GM21367 (cell line): Measurements from ENCODE around the gene NANOS2.

Experiments used
- ATAC-seq: cut with Tn5 transposase; IDR thresholded peaks from one replicate; pipeline ENCODE4 v1.9.1; 2021; ENCODE audit not compliant: unreplicated experiment

The NANOS2 gene

DNA sequence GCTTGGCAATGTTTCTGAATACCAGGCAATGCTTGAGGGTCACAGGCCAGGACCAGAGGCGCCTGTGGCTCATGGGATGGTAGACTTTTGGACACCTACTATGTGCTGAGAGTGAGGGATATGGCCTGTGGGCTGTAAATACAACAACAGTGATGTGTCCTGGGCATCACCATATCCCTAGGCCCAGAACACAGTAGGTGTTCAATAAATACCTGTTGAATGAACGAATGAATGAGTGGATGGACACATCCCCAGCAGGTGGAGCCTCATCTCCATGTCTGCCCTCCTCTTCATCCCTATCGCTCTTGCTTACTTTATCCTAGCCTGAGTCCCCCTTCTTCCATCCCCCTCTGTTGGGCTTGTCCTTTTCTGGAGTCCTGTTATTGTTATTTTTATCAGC is 16.5 kb upstream of the NANOS2 start:
- ATAC-seq: no peak

DNA sequence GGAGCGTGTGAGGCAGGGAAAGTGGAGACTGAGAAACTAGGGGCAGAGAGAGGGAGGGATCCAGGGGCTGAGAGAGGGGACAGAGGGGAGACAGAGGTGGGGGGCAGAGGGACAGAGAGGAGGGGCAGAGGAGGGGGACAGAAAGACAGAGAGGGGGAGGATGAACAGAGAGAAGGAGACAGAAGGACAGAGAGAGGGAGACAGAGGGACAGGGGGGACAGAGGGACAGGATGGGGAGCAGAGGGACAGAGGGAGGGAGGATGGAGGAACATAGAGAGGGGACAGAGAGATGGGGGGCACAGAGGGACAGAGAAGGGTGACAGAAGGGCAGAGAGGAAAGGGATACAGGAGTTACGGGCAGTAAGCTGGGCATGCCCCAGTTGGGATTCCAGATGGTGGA is 14.7 kb upstream of the NANOS2 start:
- no peak for ATAC-seq

DNA sequence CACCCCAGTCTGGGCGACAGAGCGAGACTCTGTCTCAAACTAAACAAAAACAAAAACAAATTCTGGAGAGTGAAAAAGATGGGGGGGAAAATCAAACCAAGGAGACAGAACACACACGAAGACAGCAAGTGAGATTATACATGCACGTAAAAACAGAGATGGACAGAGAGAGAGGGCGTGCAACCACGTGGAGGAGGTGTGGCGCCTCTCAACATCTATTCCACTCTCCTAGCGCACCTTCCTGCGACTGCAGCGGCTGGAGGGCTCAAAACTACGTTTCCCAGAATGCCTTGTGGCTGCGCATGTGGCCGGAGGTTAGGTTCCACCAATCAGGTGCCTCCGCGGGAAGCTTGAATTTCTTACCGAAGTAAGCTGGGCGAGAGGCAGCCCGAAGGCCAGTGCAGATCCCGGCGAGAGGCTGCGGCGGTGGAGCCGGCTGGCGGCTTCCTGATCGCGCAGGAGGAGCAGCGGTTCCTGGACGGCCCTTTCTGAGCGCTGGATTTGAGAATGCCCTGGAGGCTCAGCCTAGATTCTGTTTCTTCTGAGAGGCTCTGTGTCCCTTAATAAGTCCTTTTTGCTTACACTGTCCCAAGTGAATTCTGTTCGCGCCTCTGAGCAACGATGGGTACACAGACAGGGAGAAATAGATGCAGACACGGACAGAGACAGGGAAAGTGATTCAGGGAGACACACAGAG is 13.1 kb upstream of the NANOS2 start:
- ATAC-seq: no peak

DNA sequence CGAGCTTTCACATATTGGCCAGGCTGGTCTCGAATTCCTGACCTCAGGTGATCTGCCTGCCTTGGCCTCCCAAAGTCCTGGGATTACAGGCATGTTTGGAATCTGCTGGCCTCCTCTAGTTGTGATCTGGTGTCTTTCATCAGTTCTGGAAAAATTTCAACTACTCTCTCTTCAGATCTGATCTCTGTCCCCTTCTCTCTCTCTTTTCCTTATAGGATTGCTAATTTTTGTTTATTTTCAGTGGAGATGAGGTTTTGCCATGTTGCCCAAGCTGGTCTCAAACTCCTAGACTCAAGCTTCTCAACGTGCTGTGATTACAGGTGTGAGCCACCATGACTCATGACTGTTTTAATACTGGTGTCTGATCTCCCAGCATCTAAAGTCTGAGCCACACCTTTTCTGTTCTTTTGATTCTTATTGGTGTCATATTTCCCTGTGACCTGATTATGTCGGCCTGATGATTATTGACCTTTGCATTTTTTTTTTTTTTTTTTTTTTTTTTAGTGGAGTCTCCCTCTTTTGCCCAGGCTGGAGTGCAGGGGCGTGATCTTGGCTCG is 10.4 kb upstream of the NANOS2 start:
- ATAC-seq: no peak

GRCh38 chr19:45922281-45922680 is 7.7 kb upstream of the NANOS2 start:
- ATAC-seq: no peak

GRCh38 chr19:45920458-45920857 is 5.9 kb upstream of the NANOS2 start:
- ATAC-seq: no peak

DNA sequence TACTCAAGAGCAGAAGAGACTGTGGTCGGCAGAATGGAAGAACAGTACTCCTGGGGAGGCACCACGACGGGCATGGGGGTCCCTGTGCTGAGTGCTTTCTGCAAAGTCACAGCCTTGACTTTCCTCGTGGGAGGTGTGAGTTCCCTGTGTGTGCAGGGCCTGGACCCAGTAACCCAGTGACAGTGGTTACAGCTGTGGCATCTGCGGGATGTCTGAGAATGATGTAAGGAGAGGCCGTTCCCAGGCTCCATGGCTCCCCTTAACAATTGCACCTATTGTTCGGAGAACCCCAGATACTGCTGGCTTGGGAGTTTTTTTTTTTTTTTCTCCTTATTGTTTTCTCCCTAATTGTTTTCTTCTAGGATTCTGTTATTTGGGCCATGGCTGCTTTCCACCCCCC is 5.1 kb upstream of the NANOS2 start:
- no peak for ATAC-seq

DNA sequence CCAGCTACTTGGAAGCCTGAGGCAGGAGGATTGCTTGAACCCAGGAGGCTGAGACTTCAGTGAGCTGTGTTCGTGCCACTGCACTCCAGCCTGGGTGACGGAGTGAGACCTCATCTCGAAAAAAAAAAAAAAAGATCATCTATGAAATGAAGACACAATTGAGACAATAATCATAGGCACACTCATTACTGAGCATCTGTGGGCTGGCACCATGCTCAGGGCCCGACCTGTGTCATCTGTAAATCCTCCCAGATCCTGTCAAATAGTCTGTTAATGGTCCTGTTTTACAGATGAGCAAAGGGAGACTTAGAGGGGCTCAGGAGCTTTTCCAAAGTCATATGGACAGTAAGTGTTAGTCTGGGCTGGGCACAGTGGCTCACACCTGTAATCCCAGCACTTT is 4.1 kb upstream of the NANOS2 start:
- no peak for ATAC-seq

- no peak for ATAC-seq
Measured at GRCh38 chr19:45917421-45918091, 3.0 kb upstream of the NANOS2 start.

DNA sequence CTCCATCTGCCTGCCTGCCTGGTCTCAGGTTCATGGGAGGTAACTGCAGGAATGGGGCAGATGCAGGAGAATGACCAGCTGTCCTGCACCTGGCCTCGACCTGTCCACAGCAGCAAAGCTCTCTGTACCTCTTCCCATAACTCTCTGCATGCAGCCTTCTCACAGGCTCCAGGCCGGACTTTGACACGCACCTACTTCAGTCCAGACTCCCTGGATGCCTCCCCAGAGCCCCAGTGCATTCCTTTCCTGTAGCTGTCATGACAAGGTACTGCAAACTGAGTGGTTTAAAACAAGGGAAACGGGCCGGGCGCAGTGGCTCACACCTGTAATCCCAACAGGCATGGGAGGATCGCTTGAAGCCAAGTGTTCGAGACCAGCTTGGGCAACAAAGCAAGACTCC is 3.3 kb downstream of the NANOS2 start:
- ATAC-seq: no peak

DNA sequence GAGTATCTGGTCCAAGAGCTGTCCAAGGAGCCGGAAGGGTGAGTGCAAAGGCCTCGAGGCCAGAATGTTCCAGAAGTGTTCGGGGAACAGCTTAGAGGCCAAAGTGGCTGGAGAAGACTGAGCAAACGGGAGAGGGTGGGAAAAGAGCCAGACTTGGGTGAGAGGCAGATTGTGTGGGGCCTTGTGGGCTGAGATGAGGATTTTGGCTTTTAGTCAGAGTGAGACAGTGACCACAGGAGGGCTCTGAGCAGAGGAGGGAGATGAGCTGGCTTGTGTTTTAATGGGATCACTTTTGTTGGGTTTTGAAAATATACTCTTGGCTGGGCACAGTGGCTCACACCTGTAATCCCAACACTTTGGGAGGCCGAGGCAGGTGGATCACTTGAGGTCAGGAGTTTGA is 5.6 kb downstream of the NANOS2 start:
- ATAC-seq: no peak

GRCh38 chr19:45906221-45906620 is 8.4 kb downstream of the NANOS2 start:
- no peak for ATAC-seq

DNA sequence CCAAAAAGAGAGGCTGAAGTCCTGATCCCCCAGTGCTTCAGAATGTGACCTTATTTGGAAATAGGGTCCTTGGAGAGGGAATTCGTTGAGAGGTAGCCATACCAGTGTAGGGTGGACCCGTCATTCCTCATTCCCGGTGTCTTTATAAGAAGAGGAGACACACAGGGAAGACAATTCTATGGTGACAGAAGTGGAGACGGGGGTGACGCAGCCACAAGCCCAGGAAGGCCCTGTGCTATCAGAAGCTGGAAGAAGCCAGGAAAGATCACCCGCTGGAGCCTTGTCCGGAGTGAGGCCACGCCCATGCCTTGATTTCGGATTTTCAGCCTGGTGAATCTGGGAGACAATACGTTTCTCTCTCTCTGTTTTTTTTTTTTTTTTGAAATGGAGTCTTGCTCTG is 9.6 kb downstream of the NANOS2 start:
- ATAC-seq: no peak

DNA sequence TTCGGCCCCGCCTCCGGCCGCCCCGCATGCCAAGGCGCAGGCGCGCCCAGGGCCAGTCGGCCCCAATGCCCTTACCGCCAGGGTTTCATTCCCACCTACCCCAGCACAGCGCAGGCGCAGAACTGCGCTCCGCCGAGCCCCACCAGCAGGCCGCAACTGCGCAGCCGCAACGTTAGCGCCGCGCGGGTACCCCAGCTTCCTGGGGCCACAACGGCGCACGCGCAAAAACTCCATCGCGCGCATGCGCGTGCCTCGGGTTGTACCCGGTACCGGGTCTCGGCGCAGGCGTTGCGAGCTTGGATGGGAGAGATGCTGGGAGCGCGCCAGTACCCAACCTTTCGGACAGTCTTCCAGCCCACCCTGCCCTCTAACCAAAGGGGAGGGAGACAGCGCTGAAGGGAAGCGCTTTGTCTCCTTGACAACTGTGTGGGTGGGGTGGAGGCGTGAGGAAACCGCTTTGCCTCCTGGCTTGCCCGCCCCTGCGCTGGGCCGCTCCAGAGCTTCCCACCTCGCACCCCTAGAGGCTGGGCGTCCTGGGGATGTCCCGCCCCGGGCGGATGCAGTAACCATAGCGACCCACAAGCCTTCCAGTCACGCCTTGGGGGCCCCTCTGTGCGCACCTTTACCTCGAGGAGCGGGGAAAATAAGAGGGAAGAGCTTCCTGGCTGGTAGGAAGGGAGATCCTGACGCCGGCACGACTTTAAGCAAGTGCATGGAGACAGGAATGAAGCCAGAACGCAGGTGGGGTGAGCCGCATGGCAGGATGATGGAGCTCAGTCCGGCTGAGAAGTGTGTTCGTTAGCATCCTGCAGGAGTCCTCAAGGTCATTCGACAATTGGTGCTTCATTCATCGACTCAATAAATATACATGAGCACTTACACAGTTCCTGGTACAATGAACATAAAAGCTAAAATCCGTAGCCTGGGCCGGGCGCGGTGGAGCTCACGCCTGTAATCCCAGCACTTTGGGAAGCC is 11.6 kb downstream of the NANOS2 start:
- peak; percentile 76 for ATAC-seq

GRCh38 chr19:45901912-45902650 is 12.5 kb downstream of the NANOS2 start, which contains the start of gene MYPOP:
TSS of gene MYPOP (minus strand) at chr19:45902613. CDS start at chr19:45901773, 840 bp downstream.
- ATAC-seq: no peak

DNA sequence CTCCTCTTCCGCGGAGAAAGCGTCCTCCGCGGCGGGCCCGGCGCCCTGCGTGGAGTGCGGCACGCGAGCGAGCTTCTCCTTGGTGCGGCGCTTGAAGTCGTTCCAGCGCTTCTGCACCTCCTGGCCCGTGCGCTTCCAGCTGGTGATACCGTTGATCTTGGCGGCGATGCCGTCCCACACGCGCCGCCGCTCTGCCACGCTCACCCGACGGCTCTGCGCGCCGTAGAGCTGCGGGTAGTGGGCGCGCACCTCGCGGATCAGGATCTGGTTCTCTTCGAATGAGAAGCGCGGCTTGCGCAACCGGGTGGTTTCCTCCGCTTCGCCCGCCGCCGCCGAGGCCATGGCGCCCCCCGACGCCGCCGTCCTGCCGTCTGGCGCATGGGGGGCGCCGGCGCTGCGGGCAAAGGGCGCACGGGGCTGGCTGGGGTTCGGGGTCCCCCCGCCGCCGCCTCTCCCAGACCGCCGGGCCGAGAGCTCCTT is 13.1 kb downstream of the NANOS2 start:
- ATAC-seq: no peak

DNA sequence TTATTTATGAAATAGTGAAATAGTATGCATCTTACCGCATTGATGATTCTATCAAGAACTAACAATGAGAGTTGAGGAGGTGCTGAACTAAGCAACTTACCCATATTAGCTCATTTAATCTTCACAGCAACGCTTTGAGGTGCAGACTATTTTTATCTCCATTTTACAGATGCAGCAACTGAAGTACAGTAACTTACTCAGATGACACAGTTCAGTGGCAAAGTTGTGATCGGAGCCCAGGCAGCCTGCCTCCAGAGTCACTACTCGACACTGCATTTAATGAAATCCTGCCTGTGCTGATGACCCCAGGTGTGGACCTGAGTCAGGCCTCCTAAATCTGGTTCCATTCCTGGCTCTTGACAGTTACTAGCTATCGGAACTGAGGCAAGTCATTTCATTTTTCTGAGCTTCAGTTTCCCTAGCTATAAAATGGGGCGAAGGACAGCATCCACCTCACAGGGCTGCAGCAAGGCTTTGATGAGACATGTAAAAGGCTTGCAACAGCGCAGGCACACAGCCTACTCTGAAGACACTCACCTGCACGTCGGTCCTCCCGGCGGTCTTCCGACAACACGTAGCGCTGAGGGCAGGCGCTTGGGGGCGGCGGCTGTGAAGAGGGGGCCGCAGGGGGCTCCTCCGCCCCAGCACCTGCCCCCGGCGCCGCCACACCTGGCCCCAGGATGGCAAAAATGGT is 13.7 kb downstream of the NANOS2 start:
- no peak for ATAC-seq

DNA sequence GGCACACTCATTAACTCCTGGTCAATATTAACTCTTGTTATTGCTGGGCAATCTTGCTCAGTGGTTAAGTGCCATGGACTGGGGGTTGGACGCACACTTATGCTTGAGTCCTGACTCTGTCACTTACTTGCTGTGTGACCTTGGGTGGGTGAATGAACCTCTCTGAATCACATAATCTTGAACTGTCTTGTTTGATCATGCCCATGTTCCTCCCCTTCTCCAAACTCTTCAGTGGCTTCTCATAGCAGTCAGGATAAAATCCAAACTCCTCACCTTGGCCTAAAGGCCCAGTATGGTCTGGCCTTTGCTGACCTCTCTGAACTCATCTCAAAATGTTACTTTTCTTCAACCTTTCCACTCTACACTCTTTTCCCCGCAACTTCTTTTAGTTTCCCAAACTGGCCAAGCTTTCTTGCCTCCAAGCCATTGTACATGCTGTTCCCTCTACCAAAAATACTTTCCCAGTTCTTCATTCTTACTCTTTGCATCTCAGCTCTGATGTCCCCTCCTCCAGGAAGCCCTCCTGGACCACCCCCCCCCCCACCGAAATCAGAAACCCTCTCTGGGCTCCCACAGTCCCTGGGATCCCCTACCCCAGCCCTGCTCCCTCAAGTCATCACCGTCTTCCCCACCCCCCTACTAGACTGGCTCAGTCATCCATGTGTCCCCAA is 14.5 kb downstream of the NANOS2 start:
- no peak for ATAC-seq

DNA sequence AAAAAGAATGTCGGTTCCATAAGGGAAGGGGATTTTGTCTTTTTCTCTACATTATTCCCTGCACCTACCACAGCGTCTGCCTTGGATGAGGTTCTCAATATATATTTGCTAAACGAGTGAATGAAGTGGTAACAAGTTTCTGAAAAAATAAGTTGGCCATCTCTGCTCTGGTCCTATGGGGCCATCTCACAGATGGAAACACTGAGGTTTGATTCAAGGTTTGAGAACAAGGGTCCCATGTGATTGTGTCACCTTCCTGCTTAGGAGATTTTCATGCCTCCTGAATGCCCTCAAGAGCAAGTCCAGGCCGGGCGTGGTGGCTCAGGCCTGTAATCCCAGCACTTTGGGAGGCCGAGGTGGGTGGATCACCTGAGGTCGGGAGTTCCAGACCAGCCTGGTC is 15.3 kb downstream of the NANOS2 start:
- no peak for ATAC-seq
